Hepatocyte (in vitro differentiated cells): ENCODE measurements around the gene RCHY1. TPM values are rescaled to one million over a fixed set of nuclear protein-coding genes. Genes with fewer than 3 reads are reported as not detected.

ENCODE experiments used
- DNase-seq: peaks from one replicate; pipeline ENCODE4 v3.0.0-alpha.2; 2016; ENCODE audit warnings: low spot score
- H2AFZ ChIP-seq: fragments of 200-600 bp; sonication (generic); 2 replicates; pipeline ENCODE4 v1.6.0; 2016; ENCODE audit warnings: antibody characterized with exemption, mild to moderate bottlenecking
- H3K27ac ChIP-seq: fragments of 200-600 bp; sonication (generic); 2 replicates; pipeline ENCODE4 v1.5.1; 2016; ENCODE audit warnings: mild to moderate bottlenecking
- H3K27me3 ChIP-seq: fragments of 200-600 bp; sonication (generic); 2 replicates; pipeline ENCODE4 v1.6.1; 2016
- H3K36me3 ChIP-seq: fragments of 200-600 bp; sonication (generic); replicated peaks from 2 replicates; pipeline ENCODE4 v1.5.1; 2016; ENCODE audit warnings: low read depth; ENCODE audit not compliant: insufficient read depth
- H3K4me1 ChIP-seq: fragments of 200-600 bp; sonication (generic); 2 replicates; pipeline ENCODE4 v1.5.1; 2016; ENCODE audit warnings: mild to moderate bottlenecking, moderate library complexity; ENCODE audit not compliant: insufficient read depth
- H3K4me2 ChIP-seq: fragments of 200-600 bp; sonication (generic); 2 replicates; pipeline ENCODE4 v1.6.0; 2016
- H3K4me3 ChIP-seq: fragments of 200-600 bp; sonication (generic); 2 replicates; pipeline ENCODE4 v1.5.1; 2016; ENCODE audit warnings: mild to moderate bottlenecking
- H3K79me2 ChIP-seq: fragments of 200-600 bp; sonication (generic); 2 replicates; pipeline ENCODE4 v1.6.0; 2017; ENCODE audit warnings: mild to moderate bottlenecking
- H3K9me2 ChIP-seq: fragments of 200-600 bp; sonication (generic); replicated peaks from 2 replicates; pipeline ENCODE4 v1.6.0; 2017; ENCODE audit warnings: mild to moderate bottlenecking; ENCODE audit not compliant: insufficient read depth
- H3K9me3 ChIP-seq: fragments of 200-600 bp; sonication (generic); 2 replicates; pipeline ENCODE4 v1.5.1; 2016; ENCODE audit warnings: low read depth, mild to moderate bottlenecking
- H4K20me1 ChIP-seq: fragments of 200-600 bp; sonication (generic); 2 replicates; pipeline ENCODE4 v1.6.0; 2016; ENCODE audit warnings: mild to moderate bottlenecking; ENCODE audit not compliant: insufficient read depth, poor library complexity, severe bottlenecking
- EZH2 ChIP-seq: fragments of 200-600 bp; sonication (generic); IDR thresholded peaks from 2 replicates; pipeline ENCODE4 v1.6.1; 2016; ENCODE audit warnings: antibody characterized with exemption, mild to moderate bottlenecking, borderline replicate concordance
- EZH2phosphoT487 ChIP-seq: fragments of 200-600 bp; sonication (generic); IDR thresholded peaks from one replicate; pipeline ENCODE4 v1.6.1; 2018; ENCODE audit warnings: antibody characterized with exemption, mild to moderate bottlenecking, low read depth, moderate library complexity; ENCODE audit not compliant: unreplicated experiment, severe bottlenecking
- WGBS: methylation state at CpG from one replicate; pipeline ENCODE4 v1.1.6; 2016; ENCODE audit warnings: low lambda C conversion rate; ENCODE audit errors: missing lambda C conversion rate; 5-methylcytosine and 5-hydroxymethylcytosine counted together
- polyA plus RNA-seq: library from polyadenylated mRNA; unstranded; fragments of >200 nt; fragmentation: Nextera tagmentation; extraction: Ambion mirVana; gene quantifications from 2 replicates; pipeline ENCODE4 v1.2.1, GENCODE V29; 2016
- total RNA-seq: library from RNA; depleted of rRNA; stranded (reverse); fragments of >200 nt; gene quantifications from 2 replicates; pipeline ENCODE4 v1.2.3, GENCODE V29; 2014
- TF ChIP-seq, protein P1 (sequence below): fragments of 200-600 bp; sonication (generic); IDR thresholded peaks from 2 replicates; pipeline ENCODE4 v1.5.1; 2016; ENCODE audit warnings: antibody characterized with exemption, mild to moderate bottlenecking; ENCODE audit not compliant: poor library complexity

RCHY1 gene
- total and polyA plus RNA-seq, 2 experiments from 2014 or later, result 29.1 to 43.3 TPM

- H3K36me3 ChIP-seq, result no peaks in the 10 kb centered on the region
- H4K20me1 ChIP-seq, result peaks cover 2% of the 10 kb centered on the region
- H3K79me2 ChIP-seq, result peaks cover 76% of the 10 kb centered on the region
- no peak overlapping the region for H3K27ac ChIP-seq
- no peaks in the 10 kb centered on the region for H3K27me3 ChIP-seq
- no peak overlapping the region for H2AFZ ChIP-seq
- no peaks in the 10 kb centered on the region for H3K4me1 ChIP-seq
- no peak overlapping the region for H3K4me3 ChIP-seq
- no peaks in the 10 kb centered on the region for H3K9me2 ChIP-seq
- no peaks in the 10 kb centered on the region for H3K9me3 ChIP-seq
- no peak for DNase-seq
- WGBS, result 100% methylated on average over 2 of the region's 2 CpGs
- TF ChIP-seq EZH2phosphoT487, result no peak
- TF ChIP-seq EZH2, result no peak
- H3K4me2 ChIP-seq, result no peak overlapping the region
Measured at GRCh38 chr4:75498041-75498440, 16.2 kb downstream of the RCHY1 start.

GRCh38 chr4:75497133-75497532 lies 17.1 kb downstream of the RCHY1 start:
- Histone ChIP-seq H2AFZ (no peak overlapping the region), H3K36me3 (no peaks in the 10 kb centered on the region), H3K4me1 (no peaks in the 10 kb centered on the region), H3K9me3 (no peaks in the 10 kb centered on the region), H3K4me2 (no peak overlapping the region), H4K20me1 (no peaks in the 10 kb centered on the region), H3K27ac (no peak overlapping the region), H3K79me2 (peaks cover 67% of the 10 kb centered on the region), H3K9me2 (no peaks in the 10 kb centered on the region), H3K27me3 (no peaks in the 10 kb centered on the region), H3K4me3 (no peak overlapping the region)
- 85% methylated on average over 5 of the region's 5 CpGs for WGBS
- TF ChIP-seq EZH2phosphoT487 (no peak), EZH2 (no peak)
- TF ChIP-seq, protein P1, sequence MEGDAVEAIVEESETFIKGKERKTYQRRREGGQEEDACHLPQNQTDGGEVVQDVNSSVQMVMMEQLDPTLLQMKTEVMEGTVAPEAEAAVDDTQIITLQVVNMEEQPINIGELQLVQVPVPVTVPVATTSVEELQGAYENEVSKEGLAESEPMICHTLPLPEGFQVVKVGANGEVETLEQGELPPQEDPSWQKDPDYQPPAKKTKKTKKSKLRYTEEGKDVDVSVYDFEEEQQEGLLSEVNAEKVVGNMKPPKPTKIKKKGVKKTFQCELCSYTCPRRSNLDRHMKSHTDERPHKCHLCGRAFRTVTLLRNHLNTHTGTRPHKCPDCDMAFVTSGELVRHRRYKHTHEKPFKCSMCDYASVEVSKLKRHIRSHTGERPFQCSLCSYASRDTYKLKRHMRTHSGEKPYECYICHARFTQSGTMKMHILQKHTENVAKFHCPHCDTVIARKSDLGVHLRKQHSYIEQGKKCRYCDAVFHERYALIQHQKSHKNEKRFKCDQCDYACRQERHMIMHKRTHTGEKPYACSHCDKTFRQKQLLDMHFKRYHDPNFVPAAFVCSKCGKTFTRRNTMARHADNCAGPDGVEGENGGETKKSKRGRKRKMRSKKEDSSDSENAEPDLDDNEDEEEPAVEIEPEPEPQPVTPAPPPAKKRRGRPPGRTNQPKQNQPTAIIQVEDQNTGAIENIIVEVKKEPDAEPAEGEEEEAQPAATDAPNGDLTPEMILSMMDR, result no peak
- DNase-seq, result no peak

GRCh38 chr4:75496406-75496805 lies 17.8 kb downstream of the RCHY1 start:
- Histone ChIP-seq H3K4me2 (no peak overlapping the region), H3K4me3 (no peak overlapping the region), H3K36me3 (no peaks in the 10 kb centered on the region), H3K9me2 (no peaks in the 10 kb centered on the region), H3K27ac (no peak overlapping the region), H3K79me2 (peaks cover 60% of the 10 kb centered on the region), H3K9me3 (no peaks in the 10 kb centered on the region), H3K27me3 (no peaks in the 10 kb centered on the region), H2AFZ (no peak overlapping the region), H4K20me1 (no peaks in the 10 kb centered on the region), H3K4me1 (no peaks in the 10 kb centered on the region)
- TF ChIP-seq EZH2phosphoT487 (no peak), EZH2 (no peak)
- WGBS, result 89% methylated on average over 2 of the region's 2 CpGs
- DNase-seq, result no peak

GRCh38 chr4:75495476-75495875 lies 18.7 kb downstream of the RCHY1 start:
- Histone ChIP-seq H3K9me2 (no peaks in the 10 kb centered on the region), H3K4me2 (no peak overlapping the region), H3K79me2 (peaks cover 51% of the 10 kb centered on the region), H2AFZ (no peak overlapping the region), H3K4me3 (no peak overlapping the region), H3K4me1 (no peaks in the 10 kb centered on the region), H3K36me3 (no peaks in the 10 kb centered on the region), H3K27me3 (no peaks in the 10 kb centered on the region), H3K27ac (no peak overlapping the region), H4K20me1 (no peaks in the 10 kb centered on the region), H3K9me3 (no peaks in the 10 kb centered on the region)
- no peak for DNase-seq
- WGBS, result 94% methylated on average over 2 of the region's 2 CpGs
- TF ChIP-seq EZH2phosphoT487, result no peak
- TF ChIP-seq EZH2, result no peak
- TF ChIP-seq, protein P1, result no peak
